H1 (cell line): Measurements from ENCODE around the gene IL22RA2. TPM values are rescaled to one million over a fixed set of nuclear protein-coding genes. Genes with fewer than 3 reads are reported as not detected.

Experiments
- CTCF ChIA-PET: fragments of 300-600 bp; sonication (Branson Sonifier 250); formaldehyde crosslinking; loops from one replicate; lab custom pipeline; 2021; ENCODE audit not compliant: partially characterized antibody; lab: Charles Lee
- POLR2A ChIA-PET: fragments of 300-600 bp; sonication (Branson Sonifier 250); formaldehyde crosslinking; loops from one replicate; lab custom pipeline; 2021; ENCODE audit warnings: inconsistent platforms; ENCODE audit not compliant: partially characterized antibody; lab: Charles Lee
- DNase-seq, 2 experiments: peaks; one replicate each; pipeline versions ENCODE4 v3.0.0 to v3.0.0-alpha.2; 2010 to 2022; ENCODE audit warnings: low spot score in 2 of 2, low read depth in 1 of 2, mixed read lengths in 1 of 2
- FAIRE-seq: peaks from 2 replicates; lab custom pipeline; 2011; peaks lifted over from hg19 to GRCh38; lab: Jason Lieb, UNC
- H2AFZ ChIP-seq: 2 replicates; pipeline ENCODE4 v1.8.1; 2012; ENCODE audit warnings: low read length, inconsistent platforms
- H2AK5ac ChIP-seq: 2 replicates; pipeline ENCODE4 v1.6.1; 2013; ENCODE audit warnings: low read depth, low read length
- H2BK120ac ChIP-seq: replicated peaks from 2 replicates; pipeline ENCODE3; 2013; ENCODE audit warnings: low read depth, low read length, inconsistent platforms
- H2BK12ac ChIP-seq: 2 replicates; pipeline ENCODE4 v1.6.1; 2013; ENCODE audit warnings: low read depth, low read length
- H2BK15ac ChIP-seq: 2 replicates; pipeline ENCODE4 v1.6.1; 2013; ENCODE audit warnings: low read length
- H2BK20ac ChIP-seq: 2 replicates; pipeline ENCODE4 v1.6.1; 2013; ENCODE audit warnings: low read length
- H2BK5ac ChIP-seq: 2 replicates; pipeline ENCODE4 v1.6.1; 2013; ENCODE audit warnings: low read depth, low read length
- H3K14ac ChIP-seq: 2 replicates; pipeline ENCODE4 v1.6.1; 2013; ENCODE audit warnings: inconsistent platforms; ENCODE audit not compliant: insufficient read length
- H3K18ac ChIP-seq: 2 replicates; pipeline ENCODE4 v1.6.1; 2013; ENCODE audit warnings: low read length; ENCODE audit errors: extremely low read depth
- H3K23ac ChIP-seq: 2 replicates; pipeline ENCODE4 v1.6.1; 2013; ENCODE audit warnings: inconsistent platforms; ENCODE audit not compliant: insufficient read length
- H3K23me2 ChIP-seq: 2 replicates; pipeline ENCODE4 v1.6.1; 2013; ENCODE audit warnings: low read depth, low read length
- H3K27ac ChIP-seq: 2 replicates; pipeline ENCODE4 v1.6.1; 2011; ENCODE audit warnings: low read depth, low read length, inconsistent platforms
- H3K27me3 ChIP-seq, 4 experiments: replicated peaks in 1 of 4; 1 replicate in 1 of 4; 2 replicates in 3 of 4; pipeline versions ENCODE4 v1.6.1 to v1.8.1; 2011 to 2013; ENCODE audit warnings: low read length in 3 of 4, mild to moderate bottlenecking in 3 of 4, inconsistent platforms in 2 of 4, mixed read lengths in 2 of 4, moderate library complexity in 1 of 4; ENCODE audit not compliant: control insufficient read depth in 3 of 4, insufficient read depth in 3 of 4; ENCODE audit errors: extremely low read depth in 1 of 4
- H3K36me3 ChIP-seq, 4 experiments: 2 replicates each; pipeline versions ENCODE4 v1.6.1 to v1.8.1; 2011 to 2013; ENCODE audit warnings: mild to moderate bottlenecking in 4 of 4, low read length in 3 of 4, moderate library complexity in 2 of 4, control low read depth in 1 of 4, inconsistent platforms in 1 of 4; ENCODE audit not compliant: insufficient read depth in 4 of 4, control insufficient read depth in 2 of 4
- H3K4ac ChIP-seq: replicated peaks from 2 replicates; pipeline ENCODE3; 2013; ENCODE audit warnings: low read length, low read depth, mixed read lengths, inconsistent platforms; ENCODE audit not compliant: insufficient read length
- H3K4me1 ChIP-seq, 4 experiments: replicated peaks in 1 of 4; 1 replicate in 1 of 4; 2 replicates in 3 of 4; pipeline versions ENCODE4 v1.6.1 to v1.8.1; 2011 to 2013; ENCODE audit warnings: low read length in 3 of 4, inconsistent platforms in 2 of 4, mixed read lengths in 1 of 4; ENCODE audit not compliant: insufficient read depth in 4 of 4, control insufficient read depth in 3 of 4
- H3K4me2 ChIP-seq, 2 experiments: 2 replicates each; pipeline versions ENCODE4 v1.6.1 to v1.8.1; 2011 to 2013; ENCODE audit warnings: low read depth in 2 of 2, low read length in 2 of 2, control low read depth in 1 of 2, inconsistent platforms in 1 of 2, mild to moderate bottlenecking in 1 of 2; ENCODE audit not compliant: insufficient read depth in 1 of 2
- H3K4me3 ChIP-seq, 4 experiments: fragments of 200-600, 300-600 bp in 1 of 4; sonication (generic), shearing (Covaris generic), sonication (Bioruptor Twin) in 1 of 4; 2 replicates each; pipeline versions ENCODE4 v1.5.1 to v1.8.1; 2011 to 2016; ENCODE audit warnings: low read length in 4 of 4, low read depth in 3 of 4, control low read depth in 2 of 4, inconsistent platforms in 2 of 4, mild to moderate bottlenecking in 2 of 4, mixed read lengths in 1 of 4, moderate library complexity in 1 of 4; ENCODE audit not compliant: insufficient read depth in 2 of 4; ENCODE audit errors: extremely low read depth in 1 of 4
- H3K56ac ChIP-seq: replicated peaks from 2 replicates; pipeline ENCODE3; 2013; ENCODE audit warnings: low read depth, mild to moderate bottlenecking, mixed read lengths, low read length, inconsistent platforms; ENCODE audit not compliant: insufficient read length
- H3K79me1 ChIP-seq: 2 replicates; pipeline ENCODE4 v1.6.1; 2013; ENCODE audit warnings: low read depth, low read length, control low read depth
- H3K79me2 ChIP-seq, 2 experiments: 2 replicates each; pipeline versions ENCODE4 v1.6.1 to v1.8.1; 2012 to 2013; ENCODE audit warnings: low read length in 2 of 2, mild to moderate bottlenecking in 2 of 2, inconsistent platforms in 1 of 2; ENCODE audit not compliant: insufficient read depth in 2 of 2, control insufficient read depth in 1 of 2
- H3K9ac ChIP-seq, 4 experiments: replicated peaks in 1 of 4; 1 replicate in 1 of 4; 2 replicates in 3 of 4; pipeline versions ENCODE4 v1.6.1 to v1.8.1; 2011 to 2013; ENCODE audit warnings: low read depth in 3 of 4, low read length in 3 of 4, control low read depth in 2 of 4, mild to moderate bottlenecking in 2 of 4, moderate library complexity in 2 of 4, inconsistent platforms in 1 of 4; ENCODE audit errors: extremely low read depth in 1 of 4
- H3K9me3 ChIP-seq, 2 experiments: 2 replicates each; pipeline versions ENCODE4 v1.6.1 to v1.8.1; 2012 to 2013; ENCODE audit warnings: mild to moderate bottlenecking in 2 of 2, moderate library complexity in 2 of 2, control low read depth in 1 of 2, inconsistent platforms in 1 of 2, low read depth in 1 of 2, low read length in 1 of 2, mixed read lengths in 1 of 2; ENCODE audit not compliant: insufficient read depth in 2 of 2
- H4K20me1 ChIP-seq, 2 experiments: replicated peaks in 1 of 2; 2 replicates each; pipeline versions ENCODE3 to v1.8.1; 2011 to 2013; ENCODE audit warnings: inconsistent platforms in 2 of 2, low read length in 2 of 2, mild to moderate bottlenecking in 1 of 2; ENCODE audit not compliant: insufficient read depth in 2 of 2, control insufficient read depth in 1 of 2
- H4K5ac ChIP-seq: 2 replicates; pipeline ENCODE4 v1.6.1; 2013; ENCODE audit warnings: low read length, low read depth, mixed read lengths, inconsistent platforms; ENCODE audit not compliant: insufficient read length
- H4K8ac ChIP-seq: 2 replicates; pipeline ENCODE4 v1.8.0; 2013; ENCODE audit warnings: mild to moderate bottlenecking, moderate library complexity, low read length, inconsistent platforms; ENCODE audit not compliant: insufficient read depth; ENCODE audit errors: extremely low read depth
- H4K91ac ChIP-seq: replicated peaks from 2 replicates; pipeline ENCODE3; 2013; ENCODE audit warnings: low read length, mixed read lengths, inconsistent platforms; ENCODE audit not compliant: insufficient read length
- ASH2L ChIP-seq: fragments of 200-600, 300-600 bp; sonication (generic); IDR thresholded peaks from one replicate; pipeline ENCODE4 v1.7.1; 2017; ENCODE audit warnings: low read length
- BACH1 ChIP-seq: IDR thresholded peaks from 2 replicates; pipeline ENCODE4 v1.6.1; 2012; ENCODE audit warnings: low read length, improper control_type of control experiment
- CBX5 ChIP-seq: fragments of 300-800, 300-1000 bp; sonication (generic); IDR thresholded peaks from 2 replicates; pipeline ENCODE4 v1.7.1; 2016; ENCODE audit warnings: antibody characterized with exemption, low read length, low read depth
- CBX8 ChIP-seq: fragments of 300-800, 300-1000 bp; sonication (generic); IDR thresholded peaks from 2 replicates; pipeline ENCODE4 v1.7.1; 2016; ENCODE audit warnings: low read depth, low read length, borderline replicate concordance
- CHD1 ChIP-seq: IDR thresholded peaks from 2 replicates; pipeline ENCODE4 v1.6.1; 2012; ENCODE audit warnings: low read depth, low read length, improper control_type of control experiment
- EGR1 ChIP-seq: IDR thresholded peaks from 2 replicates; pipeline ENCODE4 v1.6.1; 2011; ENCODE audit warnings: low read depth, low read length, borderline replicate concordance
- GTF2F1 ChIP-seq: IDR thresholded peaks from 2 replicates; pipeline ENCODE4 v1.6.1; 2012; ENCODE audit warnings: low read depth, low read length, improper control_type of control experiment, borderline replicate concordance
- HDAC6 ChIP-seq: IDR thresholded peaks from one replicate; pipeline ENCODE4 v1.7.1; 2012; ENCODE audit warnings: low read depth, mild to moderate bottlenecking, inconsistent platforms, low read length, moderate library complexity
- NANOG ChIP-seq: IDR thresholded peaks from 2 replicates; pipeline ENCODE4 v1.6.1; 2011; ENCODE audit warnings: low read length, low read depth, mild to moderate bottlenecking, inconsistent platforms; ENCODE audit not compliant: insufficient read depth, poor library complexity, severe bottlenecking
- NRF1 ChIP-seq: IDR thresholded peaks from 2 replicates; pipeline ENCODE4 v1.6.1; 2011; ENCODE audit warnings: mild to moderate bottlenecking, low read depth, low read length, improper control_type of control experiment
- RFX5 ChIP-seq: IDR thresholded peaks from 2 replicates; pipeline ENCODE4 v1.6.1; 2011; ENCODE audit warnings: low read depth, low read length, improper control_type of control experiment, borderline replicate concordance
- RXRA ChIP-seq: IDR thresholded peaks from 2 replicates; pipeline ENCODE4 v1.6.1; 2011; ENCODE audit warnings: low read depth, mild to moderate bottlenecking, low read length, moderate library complexity; ENCODE audit not compliant: insufficient read depth
- SRF ChIP-seq: IDR thresholded peaks from 2 replicates; pipeline ENCODE4 v1.6.1; 2011; ENCODE audit warnings: mild to moderate bottlenecking, low read depth, low read length, moderate library complexity
- TEAD4 ChIP-seq: IDR thresholded peaks from 2 replicates; pipeline ENCODE4 v1.6.1; 2012; ENCODE audit warnings: low read depth, low read length, inconsistent platforms, mixed read lengths
- WGBS, 2 experiments: shearing (Covaris generic) in 1 of 2; methylation state at CpG; one replicate each; pipeline versions ENCODE4 v1.1.6 to v1.1.7; 2013 to 2015; ENCODE audit warnings: low lambda C conversion rate in 2 of 2, mixed read lengths in 2 of 2, inconsistent platforms in 1 of 2, low coverage in 1 of 2, missing lambda C conversion rate in 1 of 2; ENCODE audit not compliant: insufficient replicate concordance in 2 of 2, insufficient coverage in 1 of 2, insufficient read length in 1 of 2; ENCODE audit errors: extremely low coverage in 1 of 2, missing lambda C conversion rate in 1 of 2; 5-methylcytosine and 5-hydroxymethylcytosine counted together
- polyA plus RNA-seq, 7 experiments: library from polyadenylated mRNA; depleted of rRNA in 3 of 7; stranded (reverse) in 5 of 7; unstranded in 2 of 7; fragments of >200 nt in 5 of 7; fragments of 200-250 nt in 2 of 7; gene quantifications; 1 replicate in 5 of 7; 2 replicates in 1 of 7; 4 replicates in 1 of 7; pipeline versions ENCODE4 v1.2.1 to v1.2.3, GENCODE V29; 2011 to 2013; ENCODE audit warnings: missing spikeins in 2 of 7, mixed read lengths in 2 of 7
- total RNA-seq: library from RNA; stranded (reverse); fragmentation: NEBNext Ultra II Directional; extraction: Animal tissue kit (Norgen Biotek cat#: 25700); gene quantifications from 2 replicates; pipeline ENCODE4 v1.2.1, GENCODE V29; 2021

IL22RA2 gene
- total and polyA plus RNA-seq, 2 of the 8 experiments (the other 6 are each of a cell fraction or from before 2014, with no cell fraction given) = not detected

GRCh38 chr6:137160763-137161162 is 12.7 kb downstream of the IL22RA2 start:
- Histone ChIP-seq H3K23me2 (no peaks in the 10 kb centered on the region; the same call in 1 of the 2 replicates), H3K4me2 (no peak overlapping the region), H2BK12ac (no peak overlapping the region), H4K8ac (no peak overlapping the region), H2AK5ac (no peak overlapping the region), H3K27ac (no peak overlapping the region), H2AFZ (no peak overlapping the region), H2BK120ac (no peak overlapping the region), H3K79me1 (no peaks in the 10 kb centered on the region), H3K9ac (no peak overlapping the region), H3K4me3 (no peak overlapping the region), H4K5ac (no peak overlapping the region), H3K4me1 (no peaks in the 10 kb centered on the region), H3K9me3 (peaks cover 33 to 54% of the 10 kb centered on the region in 2 experiments), H3K27me3 (no peaks in the 10 kb centered on the region), H3K18ac (no peak overlapping the region), H3K14ac (no peak overlapping the region), H3K4ac (no peak overlapping the region), H2BK15ac (no peak overlapping the region), H2BK5ac (no peak overlapping the region), H3K79me2 (no peaks in the 10 kb centered on the region), H3K36me3 (no peaks in the 10 kb centered on the region; a peak in 1 of 8 replicates), H3K56ac (no peak overlapping the region), H2BK20ac (no peak overlapping the region), H4K20me1 (no peaks in the 10 kb centered on the region), H4K91ac (no peak overlapping the region), H3K23ac (no peak overlapping the region)
- FAIRE-seq = no peak
- ChIA-PET CTCF (interaction anchor here (0.7 kb wide), 1 partner anchor 10 kb away, joined by 3 read pairs; no protein-coding TSS in a partner anchor), POLR2A (no interaction called here)
- 81% methylated on average over 3 of the region's 3 CpGs; no CpG with 5 or more reads in 1 of the 2 experiments for WGBS, 2 experiments
- no peak for DNase-seq
- no peak for TF ChIP-seq ASH2L
- TF ChIP-seq TEAD4 = no peak
- no peak for TF ChIP-seq CBX5
- no peak for TF ChIP-seq HDAC6
- no peak for TF ChIP-seq CBX8
- TF ChIP-seq NRF1 = no peak
- TF ChIP-seq GTF2F1 = no peak
- no peak for TF ChIP-seq RXRA
- no peak for TF ChIP-seq EGR1
- no peak for TF ChIP-seq RFX5
- no peak for TF ChIP-seq CHD1
- no peak for TF ChIP-seq BACH1
- no peak for TF ChIP-seq NANOG
- TF ChIP-seq SRF = no peak
